Large intestine (tissue), 12 donors: Measurements from ENCODE around the gene KRTCAP2. TPM values are rescaled to one million over a fixed set of nuclear protein-coding genes. Genes with fewer than 3 reads are reported as not detected.
"Not testable (repeated sequence)": the region's sequence is repeated elsewhere in the genome, so short reads cannot be mapped to it uniquely, and the experiment has no call there.

Experiments used
- DNase-seq, 2 donors: peaks; one replicate each; pipeline versions ENCODE4 v3.0.0 to v3.0.0-alpha.2; 2013
- H3K27ac ChIP-seq: one replicate; pipeline ENCODE4 v1.5.1; 2013; ENCODE audit warnings: low read length
- H3K27me3 ChIP-seq: 2 replicates; pipeline ENCODE4 v1.6.1; 2013; ENCODE audit warnings: low read length; ENCODE audit not compliant: control insufficient read depth, insufficient read depth
- H3K36me3 ChIP-seq: 2 replicates; pipeline ENCODE4 v1.6.1; 2013; ENCODE audit warnings: low read length; ENCODE audit not compliant: control insufficient read depth, insufficient read depth
- H3K4me1 ChIP-seq: one replicate; pipeline ENCODE4 v1.6.1; 2013; ENCODE audit warnings: low read length; ENCODE audit not compliant: control insufficient read depth, insufficient read depth
- H3K4me3 ChIP-seq: one replicate; pipeline ENCODE4 v1.5.1; 2013; ENCODE audit warnings: low read length
- H3K9me3 ChIP-seq: one replicate; pipeline ENCODE4 v1.6.1; 2013; ENCODE audit warnings: mild to moderate bottlenecking, low read depth, low read length, moderate library complexity; ENCODE audit not compliant: control insufficient read depth
- WGBS: methylation state at CpG from one replicate; pipeline ENCODE4 v1.1.5; 2013; ENCODE audit warnings: low lambda C conversion rate; ENCODE audit not compliant: insufficient coverage; 5-methylcytosine and 5-hydroxymethylcytosine counted together
- long read RNA-seq, 11 donors: transcript quantifications; one replicate each; lab custom pipeline, GENCODE V29; 2026
- polyA plus RNA-seq: library from polyadenylated mRNA; unstranded; fragments of 120-200 nt; gene quantifications from one replicate; pipeline ENCODE4 v1.2.1, GENCODE V29; 2013

KRTCAP2 gene
- polyA plus RNA-seq = 142 TPM
- long read RNA-seq, donor 1, transcript KRTCAP2-201 (5 exons, 552 nt) = minor isoform, 36 of 89 reads
- long read RNA-seq, donor 1, transcript KRTCAP2-206 (4 exons, 785 nt) = major isoform, 53 of 89 reads
- long read RNA-seq, donor 1, partial matches to known transcripts = 0 of 89 reads
- long read RNA-seq, donor 1, other reads (novel, unspliced or antisense) = 0 of 89 reads
- long read RNA-seq, donor 2, transcript KRTCAP2-206 (4 exons, 785 nt) = major isoform, 95 of 194 reads
- long read RNA-seq, donor 2, transcript KRTCAP2-201 (5 exons, 552 nt) = minor isoform, 90 of 194 reads
- long read RNA-seq, donor 2, partial matches to known transcripts = 6 of 194 reads
- long read RNA-seq, donor 2, other reads (novel, unspliced or antisense) = 0 of 194 reads
- long read RNA-seq, donor 3 = 0 reads
- long read RNA-seq, donor 4, transcript KRTCAP2-201 (5 exons, 552 nt) = major isoform, 13 of 18 reads
- long read RNA-seq, donor 4, transcript KRTCAP2-206 (4 exons, 785 nt) = minor isoform, 5 of 18 reads
- long read RNA-seq, donor 4, partial matches to known transcripts = 0 of 18 reads
- long read RNA-seq, donor 4, other reads (novel, unspliced or antisense) = 0 of 18 reads
- long read RNA-seq, donor 5, transcript KRTCAP2-206 (4 exons, 785 nt) = major isoform, 52 of 93 reads
- long read RNA-seq, donor 5, transcript KRTCAP2-201 (5 exons, 552 nt) = minor isoform, 41 of 93 reads
- long read RNA-seq, donor 5, partial matches to known transcripts = 0 of 93 reads
- long read RNA-seq, donor 5, other reads (novel, unspliced or antisense) = 0 of 93 reads
- long read RNA-seq, donor 6, transcript KRTCAP2-201 (5 exons, 552 nt) = major isoform, 91 of 164 reads
- long read RNA-seq, donor 6, transcript KRTCAP2-206 (4 exons, 785 nt) = minor isoform, 64 of 164 reads
- long read RNA-seq, donor 6, partial matches to known transcripts = 8 of 164 reads
- long read RNA-seq, donor 6, other reads (novel, unspliced or antisense) = 0 of 164 reads
- long read RNA-seq, donor 7, transcript KRTCAP2-206 (4 exons, 785 nt) = minor isoform, 41 of 87 reads
- long read RNA-seq, donor 7, transcript KRTCAP2-201 (5 exons, 552 nt) = major isoform, 46 of 87 reads
- long read RNA-seq, donor 7, partial matches to known transcripts = 0 of 87 reads
- long read RNA-seq, donor 7, other reads (novel, unspliced or antisense) = 0 of 87 reads
- long read RNA-seq, donor 8, transcript KRTCAP2-206 (4 exons, 785 nt) = minor isoform, 102 of 274 reads
- long read RNA-seq, donor 8, transcript KRTCAP2-201 (5 exons, 552 nt) = major isoform, 155 of 274 reads
- long read RNA-seq, donor 8, partial matches to known transcripts = 17 of 274 reads
- long read RNA-seq, donor 8, other reads (novel, unspliced or antisense) = 0 of 274 reads
- long read RNA-seq, donor 9, transcript KRTCAP2-201 (5 exons, 552 nt) = major isoform, 85 of 137 reads
- long read RNA-seq, donor 9, transcript KRTCAP2-206 (4 exons, 785 nt) = minor isoform, 52 of 137 reads
- long read RNA-seq, donor 9, partial matches to known transcripts = 0 of 137 reads
- long read RNA-seq, donor 9, other reads (novel, unspliced or antisense) = 0 of 137 reads
- long read RNA-seq, donor 10, transcript KRTCAP2-206 (4 exons, 785 nt) = minor isoform, 86 of 204 reads
- long read RNA-seq, donor 10, transcript KRTCAP2-201 (5 exons, 552 nt) = major isoform, 106 of 204 reads
- long read RNA-seq, donor 10, partial matches to known transcripts = 11 of 204 reads
- long read RNA-seq, donor 10, other reads (novel, unspliced or antisense) = 0 of 204 reads
- long read RNA-seq, donor 11, transcript KRTCAP2-201 (5 exons, 552 nt) = major isoform, 69 of 131 reads
- long read RNA-seq, donor 11, transcript KRTCAP2-206 (4 exons, 785 nt) = minor isoform, 59 of 131 reads
- long read RNA-seq, donor 11, partial matches to known transcripts = 0 of 131 reads
- long read RNA-seq, donor 11, other reads (novel, unspliced or antisense) = 0 of 131 reads

DNA sequence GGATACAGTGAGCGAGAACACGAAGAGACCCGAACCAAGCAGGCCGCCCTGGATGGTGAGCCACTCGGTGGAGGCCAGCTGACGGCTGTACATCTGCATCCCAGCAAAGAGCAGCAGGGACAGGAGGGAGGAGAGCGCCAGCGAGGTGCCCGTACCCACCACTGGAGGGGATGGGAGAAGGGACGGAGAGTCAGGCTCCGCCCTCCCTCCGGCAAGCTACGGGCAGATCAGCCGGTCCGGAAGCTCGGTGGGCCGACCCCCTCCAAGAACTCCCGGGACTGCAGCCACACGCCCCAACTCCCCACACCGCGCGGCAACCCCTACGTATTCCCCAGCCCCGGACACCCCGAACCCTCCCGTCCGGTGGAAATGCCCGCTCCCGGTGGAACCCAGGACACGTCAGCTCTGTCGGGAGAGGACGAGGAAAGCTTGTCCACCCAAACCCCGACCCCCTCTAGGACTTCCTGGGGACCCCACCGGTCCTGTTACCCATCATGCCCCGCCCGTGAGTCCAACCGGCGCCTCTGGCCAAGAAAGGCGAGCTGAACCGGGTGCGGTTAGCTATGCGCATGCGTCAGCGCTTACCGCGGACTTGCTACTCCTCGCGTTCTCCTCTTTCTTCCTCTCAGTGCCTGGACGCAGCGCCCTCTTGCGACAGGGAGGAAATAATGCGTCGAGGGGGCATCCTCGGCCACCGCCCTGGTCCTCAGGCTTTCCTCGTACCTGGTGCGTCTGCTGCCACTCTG, at the start of gene KRTCAP2:
KRTCAP2 (minus strand) TSS at position 573 of the 746 bp plus-strand sequence; CDS start at position 493, 80 bp downstream.
- peak within 1 kb of the TSS; percentile 65 for H3K27ac ChIP-seq
- no peaks in the 10 kb centered on the region for H3K9me3 ChIP-seq
- no CpG with 5 or more reads among the region's 57 CpGs for WGBS
- DNase-seq = peak; percentile 94 to 96
- peaks cover 19% of the 10 kb centered on the region for H3K36me3 ChIP-seq
- H3K4me3 ChIP-seq = peak within 1 kb of the TSS; percentile 87
- peaks cover 23% of the 10 kb centered on the region for H3K27me3 ChIP-seq
- H3K4me1 ChIP-seq = peaks cover 14% of the 10 kb centered on the region

DNA sequence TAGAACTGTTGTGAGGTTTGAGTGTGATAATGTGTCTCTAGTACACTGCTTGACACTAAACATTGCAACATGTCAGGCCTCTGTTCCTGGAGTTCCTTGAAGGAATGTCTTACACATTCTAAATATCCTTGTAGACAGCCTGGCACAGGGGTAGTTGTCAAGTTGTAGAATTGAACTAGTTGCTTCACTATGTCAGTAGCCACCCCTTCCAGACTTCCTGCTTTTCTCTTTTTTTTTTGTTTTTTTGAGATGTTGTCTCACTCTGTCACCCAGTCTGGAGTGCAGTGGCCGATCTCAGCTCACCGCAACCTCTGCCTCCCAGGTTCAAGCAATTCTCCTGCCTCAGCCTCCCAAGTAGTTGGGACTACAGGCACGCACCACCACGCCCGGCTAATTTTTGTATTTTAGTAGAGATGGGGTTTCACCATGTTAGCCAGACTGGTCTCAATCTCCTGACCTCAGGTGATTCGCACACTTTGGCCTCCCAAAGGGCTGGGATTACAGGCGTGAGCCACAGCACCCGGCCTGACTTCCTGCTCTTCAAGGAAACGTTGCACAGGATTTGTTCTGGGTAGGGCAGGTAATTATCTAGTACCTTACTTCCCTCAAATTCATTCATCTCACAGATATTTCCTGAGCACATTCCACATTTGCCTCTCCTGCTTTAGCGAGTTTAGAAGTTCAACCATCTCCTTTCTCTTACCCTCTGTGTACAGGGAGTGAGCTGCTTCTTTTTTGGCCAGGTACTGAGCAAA, 47.3 kb upstream of the KRTCAP2 start:
- WGBS = no CpG with 5 or more reads among the region's 10 CpGs
- H3K36me3 ChIP-seq = peaks cover 10% of the 10 kb centered on the region
- not testable (repeated sequence) for H3K9me3 ChIP-seq, H3K4me3 ChIP-seq, H3K27ac ChIP-seq, H3K4me1 ChIP-seq, DNase-seq, H3K27me3 ChIP-seq

DNA sequence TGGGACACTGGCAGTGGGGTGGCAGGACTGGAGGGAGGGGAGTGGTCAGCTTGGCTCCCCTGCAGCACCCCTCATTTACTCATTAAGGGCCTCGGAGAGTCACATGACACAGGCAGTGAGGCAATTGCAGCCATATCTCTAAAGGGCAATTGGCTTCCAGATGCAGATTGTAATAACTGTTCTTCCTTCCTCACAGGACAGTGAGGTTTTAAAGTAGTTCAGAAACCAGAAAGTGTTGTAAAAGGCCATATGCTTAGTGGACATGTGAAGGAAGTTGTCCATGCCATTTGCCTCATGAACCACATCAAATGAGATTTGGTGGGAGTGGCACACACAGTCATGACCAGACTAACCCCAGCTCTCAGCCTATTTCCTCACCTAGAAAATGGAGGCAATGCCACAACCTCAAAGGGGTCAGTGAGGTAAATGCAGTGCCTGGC, 46.5 kb upstream of the KRTCAP2 start:
- no peak overlapping the region for H3K27ac ChIP-seq
- peak in 1 of 2 donors; percentile 85 for DNase-seq
- peaks cover 13% of the 10 kb centered on the region for H3K36me3 ChIP-seq
- H3K27me3 ChIP-seq = no peaks in the 10 kb centered on the region
- H3K9me3 ChIP-seq = no peaks in the 10 kb centered on the region
- H3K4me1 ChIP-seq = no peaks in the 10 kb centered on the region
- peak overlapping the region; percentile 30 for H3K4me3 ChIP-seq
- no CpG with 5 or more reads among the region's 1 CpG for WGBS

GRCh38 chr1:155218854-155219591, 45.9 kb upstream of the KRTCAP2 start:
- H3K27ac ChIP-seq = no peak overlapping the region
- 28% methylated on average over 3 of the region's 7 CpGs for WGBS
- H3K9me3 ChIP-seq = no peaks in the 10 kb centered on the region
- peak overlapping the region; percentile 30 for H3K4me3 ChIP-seq
- no peaks in the 10 kb centered on the region for H3K4me1 ChIP-seq
- peak; percentile 60 to 80 for DNase-seq
- H3K27me3 ChIP-seq = no peaks in the 10 kb centered on the region
- peaks cover 13% of the 10 kb centered on the region for H3K36me3 ChIP-seq

GRCh38 chr1:155214702-155215101, 41.6 kb upstream of the KRTCAP2 start:
- WGBS = no CpG with 5 or more reads among the region's 10 CpGs
- peaks cover 18% of the 10 kb centered on the region for H3K36me3 ChIP-seq
- not testable (repeated sequence) for H3K4me3 ChIP-seq, H3K4me1 ChIP-seq, H3K27ac ChIP-seq, DNase-seq, H3K9me3 ChIP-seq, H3K27me3 ChIP-seq

DNA sequence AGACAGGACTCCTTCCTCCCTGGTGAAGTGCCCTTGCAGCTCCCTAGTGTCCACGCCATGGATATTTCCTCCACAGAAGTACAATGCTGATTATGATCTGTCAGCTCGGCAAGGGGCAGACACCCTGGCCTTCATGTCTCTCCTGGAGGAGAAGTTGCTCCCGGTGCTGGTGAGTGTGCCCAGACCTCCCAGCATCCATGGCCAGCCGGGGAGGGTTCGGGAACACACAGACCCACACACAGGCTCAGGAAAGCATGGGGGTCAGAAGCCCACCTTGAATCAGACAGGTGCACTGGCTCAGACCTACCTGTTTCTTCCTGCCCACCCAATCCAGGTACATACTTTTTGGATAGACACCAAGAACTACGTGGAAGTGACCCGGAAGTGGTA, 38.9 kb upstream of the KRTCAP2 start:
- DNase-seq = not testable (repeated sequence)

DNA sequence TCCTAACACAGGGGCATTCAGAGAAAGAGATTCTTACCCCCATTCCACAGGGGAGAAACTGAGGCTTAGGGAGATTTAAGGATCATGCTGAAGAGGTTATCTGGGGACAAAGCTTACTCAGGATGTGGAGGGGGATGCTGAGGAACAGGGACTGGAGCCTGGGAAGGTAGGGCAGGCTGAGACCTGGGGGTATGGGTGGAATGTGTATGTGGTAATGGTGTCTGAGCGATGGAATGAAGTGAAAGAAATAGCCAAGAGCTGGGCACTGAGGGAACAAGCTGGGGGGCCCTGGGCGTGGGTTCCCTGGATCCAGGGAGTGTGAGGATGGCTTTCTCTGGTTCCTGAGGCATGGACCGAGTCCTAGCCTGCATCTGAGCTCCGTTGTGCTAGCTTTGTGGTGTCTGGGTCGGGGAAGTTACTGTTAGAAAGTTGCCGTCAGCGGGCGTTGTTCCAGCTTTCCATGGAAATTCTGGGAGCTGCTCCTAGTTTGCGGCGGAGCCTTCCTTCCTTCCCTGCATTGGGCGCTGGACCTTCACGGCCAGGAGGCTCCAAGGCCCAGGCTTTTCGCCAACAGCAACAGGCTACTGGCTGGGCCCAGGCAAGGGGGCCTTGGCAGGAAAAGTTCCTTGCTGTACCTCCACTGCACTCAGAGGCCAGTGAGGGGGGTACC, 38.4 kb upstream of the KRTCAP2 start:
- H3K27me3 ChIP-seq, DNase-seq, H3K27ac ChIP-seq, H3K4me3 ChIP-seq, H3K9me3 ChIP-seq: not testable (repeated sequence)
- Histone ChIP-seq H3K36me3 (peaks cover 15% of the 10 kb centered on the region), H3K4me1 (peaks cover 25% of the 10 kb centered on the region)
- WGBS = no CpG with 5 or more reads among the region's 13 CpGs

More for the DNA sequence above, 38.9 kb upstream of the KRTCAP2 start:
- not testable (repeated sequence) for H3K9me3 ChIP-seq, H3K27me3 ChIP-seq, H3K27ac ChIP-seq, H3K4me3 ChIP-seq
- peaks cover 15% of the 10 kb centered on the region for H3K36me3 ChIP-seq
- H3K4me1 ChIP-seq = peaks cover 20% of the 10 kb centered on the region
- no CpG with 5 or more reads among the region's 7 CpGs for WGBS
